Raji (cell line): ENCODE data around the gene ARHGEF4.

Source experiments
- POLR2A ChIP-seq: IDR thresholded peaks from 2 replicates; pipeline ENCODE4 v1.6.1; 2011; ENCODE audit warnings: low read depth, low read length, control low read depth; ENCODE audit not compliant: insufficient read depth

ARHGEF4 gene

GRCh38 chr2:130921164-130921476 lies 84.4 kb downstream of the ARHGEF4 start:
- TF ChIP-seq POLR2A = no peak

GRCh38 chr2:130922417-130922816 lies 85.7 kb downstream of the ARHGEF4 start:
- no peak for TF ChIP-seq POLR2A

- no peak for TF ChIP-seq POLR2A
Observed at GRCh38 chr2:130928385-130928784, 91.7 kb downstream of the ARHGEF4 start.

GRCh38 chr2:130930740-130931659 lies 94.3 kb downstream of the ARHGEF4 start:
- TF ChIP-seq POLR2A = no peak

- no peak for TF ChIP-seq POLR2A
Observed at GRCh38 chr2:130933501-130933900, 96.8 kb downstream of the ARHGEF4 start.

GRCh38 chr2:130936451-130936850 lies 99.7 kb downstream of the ARHGEF4 start:
- no peak for TF ChIP-seq POLR2A

- TF ChIP-seq POLR2A = no peak
Observed at GRCh38 chr2:130947967-130948366, 111.3 kb downstream of the ARHGEF4 start.

- no peak for TF ChIP-seq POLR2A
Observed at GRCh38 chr2:130949954-130950353, 113.2 kb downstream of the ARHGEF4 start.

GRCh38 chr2:130951018-130951417 lies 114.3 kb downstream of the ARHGEF4 start:
- no peak for TF ChIP-seq POLR2A

GRCh38 chr2:130954873-130955272 lies 118.2 kb downstream of the ARHGEF4 start:
- TF ChIP-seq POLR2A = no peak

- TF ChIP-seq POLR2A = no peak
Observed at GRCh38 chr2:130957915-130958314, 121.2 kb downstream of the ARHGEF4 start.

- TF ChIP-seq POLR2A = no peak
Observed at GRCh38 chr2:130963196-130963848, 126.6 kb downstream of the ARHGEF4 start.

- no peak for TF ChIP-seq POLR2A
Observed at GRCh38 chr2:130963849-130964793, 127.4 kb downstream of the ARHGEF4 start.

GRCh38 chr2:130964931-130965330 lies 128.2 kb downstream of the ARHGEF4 start:
- TF ChIP-seq POLR2A = no peak

GRCh38 chr2:130966149-130966774 lies 129.5 kb downstream of the ARHGEF4 start:
- no peak for TF ChIP-seq POLR2A

GRCh38 chr2:130966775-130967490 lies 130.2 kb downstream of the ARHGEF4 start:
- TF ChIP-seq POLR2A = no peak
